OCI-M2 (cell line): Measurements from ENCODE around the gene FILIP1L.

Source experiments
- DNase-seq: peaks from one replicate; lab custom pipeline; 2025; ENCODE audit not compliant: unreplicated experiment; lab: John Stamatoyannopoulos, UW

Gene FILIP1L

GRCh38 chr3:99873269-99874102 is 240.8 kb downstream of the FILIP1L start:
- no peak for DNase-seq

GRCh38 chr3:99872923-99873254 is 241.4 kb downstream of the FILIP1L start:
- DNase-seq: no peak

DNA sequence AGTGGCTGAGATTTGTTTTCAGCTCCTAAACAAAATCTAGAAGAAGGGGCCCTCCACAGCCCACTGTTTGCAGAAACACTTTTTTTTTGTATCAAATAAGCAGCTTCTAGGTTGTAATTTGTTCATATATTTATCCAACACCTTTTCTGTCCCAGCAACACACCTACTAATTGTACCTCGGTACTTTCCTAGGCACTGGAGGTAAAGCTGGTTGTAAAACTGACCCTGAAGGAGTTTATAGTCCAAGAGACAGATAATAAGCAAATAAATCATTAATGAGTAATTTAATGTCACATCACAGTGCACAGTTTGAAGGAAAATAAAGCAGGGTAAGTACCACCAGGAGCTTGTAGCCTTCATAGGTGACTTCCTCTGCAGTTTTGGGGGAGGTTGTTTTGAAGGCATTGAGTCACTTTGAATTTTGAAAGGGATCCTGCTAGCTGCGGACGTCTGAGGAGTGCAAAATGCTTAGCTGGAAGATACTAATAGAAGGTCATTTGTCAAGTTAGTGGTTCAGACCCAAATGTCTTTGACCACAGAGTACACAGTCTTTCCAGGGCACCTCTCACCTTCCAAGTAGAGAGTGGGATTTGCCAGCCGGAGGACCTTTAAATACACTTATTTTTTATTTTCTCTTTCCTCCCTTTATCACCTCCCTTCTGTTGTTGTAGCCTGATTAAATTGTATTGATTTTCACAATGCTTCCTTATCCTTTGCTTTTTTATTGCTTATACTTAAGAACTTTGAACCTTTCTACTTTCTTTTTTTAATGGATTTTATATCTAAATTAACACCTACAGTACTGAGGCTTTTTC is 242.9 kb downstream of the FILIP1L start:
- no peak for DNase-seq

DNA sequence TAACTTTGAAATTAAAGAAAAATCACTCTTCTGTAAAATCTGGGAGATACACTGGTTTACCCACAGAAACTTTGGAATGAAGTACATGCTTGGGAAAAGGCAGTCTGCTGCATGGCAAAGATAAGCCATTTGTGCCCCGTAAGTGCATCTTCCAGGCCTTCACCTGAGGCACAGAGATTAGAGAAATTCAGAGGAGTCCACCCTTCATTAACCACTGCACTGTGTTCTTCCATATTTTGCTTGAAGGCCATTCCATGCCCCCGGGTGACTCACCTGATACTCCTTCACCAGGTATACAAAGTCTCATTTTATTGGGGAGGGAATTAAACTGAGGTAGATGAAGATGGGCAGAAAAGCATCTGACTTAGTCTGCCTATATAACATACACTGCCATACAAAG is 243.6 kb downstream of the FILIP1L start:
- no peak for DNase-seq

DNA sequence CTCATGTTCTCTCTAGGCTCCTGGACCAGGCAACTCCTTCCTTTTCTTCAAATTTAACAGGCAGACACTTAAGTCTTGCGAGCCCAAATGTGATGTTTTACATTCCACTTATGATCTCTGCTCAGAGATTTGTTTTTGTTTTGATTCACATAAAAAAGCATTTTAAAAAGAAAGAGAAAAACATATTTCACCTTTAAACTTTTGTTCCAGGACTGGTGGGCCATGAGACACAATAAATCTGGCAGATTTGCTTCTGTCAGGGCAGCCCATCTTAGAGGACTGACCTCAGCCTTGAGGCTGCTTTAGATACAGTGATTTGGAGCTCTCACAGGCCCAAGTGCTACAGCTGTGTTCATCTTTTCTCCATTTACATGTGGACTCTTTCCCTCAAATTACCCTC is 244.7 kb downstream of the FILIP1L start:
- no peak for DNase-seq

GRCh38 chr3:99868311-99868646 is 246.0 kb downstream of the FILIP1L start:
- DNase-seq: no peak

DNA sequence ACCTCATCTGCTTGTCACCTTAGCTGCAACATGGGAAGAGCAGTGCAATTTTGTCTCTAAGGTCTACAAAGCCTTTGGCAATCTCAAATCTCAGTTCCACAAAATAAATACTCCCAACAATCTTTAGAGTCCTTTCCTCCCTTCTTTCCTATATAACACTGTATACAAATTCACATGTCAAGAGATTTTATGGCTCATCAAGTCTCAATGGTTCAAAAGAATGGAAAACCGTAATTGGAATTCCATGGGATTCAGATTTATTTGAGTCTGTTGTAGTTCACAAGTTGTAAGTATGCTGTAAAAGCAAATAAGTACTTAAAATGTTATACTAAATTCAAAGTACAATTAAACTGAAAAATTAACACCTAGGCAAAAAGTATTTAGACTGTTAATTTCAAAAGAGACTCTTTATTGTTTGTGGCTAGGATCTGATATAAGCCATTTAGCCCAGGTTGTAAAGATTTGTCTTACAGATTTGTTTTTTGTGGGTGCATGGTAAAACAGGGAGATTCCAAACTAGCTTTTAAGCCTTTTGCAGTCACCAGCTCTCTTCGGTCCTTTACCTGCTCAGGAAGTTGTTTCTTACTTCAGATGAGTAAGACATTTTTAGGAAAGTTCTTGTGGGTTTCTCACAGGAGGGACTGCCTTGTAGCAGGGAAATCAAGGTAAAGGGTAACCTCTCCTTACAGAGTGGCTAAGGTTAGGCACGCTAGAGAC is 246.5 kb downstream of the FILIP1L start:
- DNase-seq: no peak

GRCh38 chr3:99866261-99866761 is 248.0 kb downstream of the FILIP1L start:
- no peak for DNase-seq

DNA sequence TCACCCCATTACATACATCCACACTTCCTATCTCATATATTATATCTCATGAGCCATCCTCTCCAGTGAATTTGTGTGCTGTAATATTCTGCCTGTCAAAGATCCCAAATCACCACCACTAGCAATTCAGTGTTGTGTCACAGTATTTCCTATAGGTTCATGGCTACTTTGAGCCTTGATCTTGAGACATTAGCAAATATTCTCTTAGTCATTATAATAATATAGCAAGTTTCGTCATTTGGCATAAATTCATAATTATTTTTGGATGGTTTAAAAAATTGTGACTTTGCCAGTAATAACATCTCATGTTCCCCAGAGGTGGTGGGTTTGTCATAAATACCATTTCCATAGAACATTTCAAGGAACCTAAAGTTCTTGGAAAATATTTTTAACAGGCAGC is 249.0 kb downstream of the FILIP1L start:
- DNase-seq: no peak

DNA sequence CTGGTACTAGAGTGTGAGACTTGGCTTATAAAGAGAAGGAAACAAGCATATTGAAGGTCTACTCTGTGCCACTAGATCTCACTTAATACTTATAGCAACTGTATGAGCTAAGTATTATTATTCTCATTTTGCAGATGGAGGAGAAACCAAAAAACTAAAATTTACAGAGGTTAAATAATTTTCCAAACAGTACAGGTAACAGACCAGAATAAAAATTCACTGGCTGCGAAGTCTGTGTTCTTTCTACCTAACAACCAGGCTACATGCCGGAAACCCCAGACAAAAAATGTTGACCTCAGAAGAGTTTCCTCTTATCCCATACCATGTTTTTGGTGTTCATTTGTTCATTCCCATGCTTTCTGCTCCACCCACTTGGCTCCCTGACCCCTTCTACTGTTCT is 250.0 kb downstream of the FILIP1L start:
- no peak for DNase-seq

GRCh38 chr3:99863588-99863987 is 250.7 kb downstream of the FILIP1L start:
- DNase-seq: no peak

- DNase-seq: no peak
Observed at GRCh38 chr3:99863002-99863401, 251.3 kb downstream of the FILIP1L start.

GRCh38 chr3:99862208-99862607 is 252.1 kb downstream of the FILIP1L start:
- DNase-seq: no peak

GRCh38 chr3:99861216-99861615 is 253.1 kb downstream of the FILIP1L start:
- DNase-seq: no peak

DNA sequence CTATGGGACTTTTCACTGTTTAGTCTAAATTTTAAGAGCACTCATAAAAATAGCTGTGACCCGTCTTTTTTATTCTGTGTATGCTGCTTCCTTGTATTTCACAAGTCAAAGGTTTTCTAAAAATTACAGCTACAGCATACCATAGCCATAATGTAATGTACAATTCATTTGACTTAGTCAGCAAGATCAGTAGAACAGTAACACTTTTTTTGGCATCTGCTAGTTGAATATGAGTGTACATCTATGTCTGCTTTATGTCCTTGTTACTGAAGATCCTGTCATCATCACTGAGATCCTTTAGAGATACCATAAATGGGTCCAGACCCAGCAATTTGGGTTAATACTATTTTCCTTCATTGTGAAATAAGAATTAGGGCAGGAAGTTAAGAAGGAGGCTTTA is 254.5 kb downstream of the FILIP1L start:
- no peak for DNase-seq

- no peak for DNase-seq
Observed at GRCh38 chr3:99858469-99858868, 255.8 kb downstream of the FILIP1L start.

GRCh38 chr3:99857278-99857677 is 257.0 kb downstream of the FILIP1L start:
- no peak for DNase-seq

- no peak for DNase-seq
Observed at GRCh38 chr3:99856437-99857220, 257.7 kb downstream of the FILIP1L start.

DNA sequence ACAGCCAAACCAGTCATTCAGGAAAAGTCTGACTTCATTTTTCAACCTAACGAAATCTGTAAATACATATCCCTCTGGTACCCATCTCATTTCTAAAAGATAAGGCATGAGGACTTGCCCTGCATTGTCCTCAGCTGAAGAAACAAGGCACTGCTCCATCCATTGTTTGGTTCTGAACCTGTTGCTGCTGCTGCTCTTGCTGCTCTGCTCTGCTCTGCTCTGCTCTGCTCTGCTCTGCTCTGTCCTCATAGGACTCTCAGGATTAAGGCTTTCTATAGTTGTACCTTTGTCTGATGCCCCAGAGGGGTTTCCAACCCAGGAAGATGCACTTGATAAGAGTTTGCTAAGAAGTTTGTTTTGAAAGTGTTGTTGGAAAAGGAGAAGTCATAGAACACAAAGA is 258.4 kb downstream of the FILIP1L start:
- DNase-seq: no peak

DNA sequence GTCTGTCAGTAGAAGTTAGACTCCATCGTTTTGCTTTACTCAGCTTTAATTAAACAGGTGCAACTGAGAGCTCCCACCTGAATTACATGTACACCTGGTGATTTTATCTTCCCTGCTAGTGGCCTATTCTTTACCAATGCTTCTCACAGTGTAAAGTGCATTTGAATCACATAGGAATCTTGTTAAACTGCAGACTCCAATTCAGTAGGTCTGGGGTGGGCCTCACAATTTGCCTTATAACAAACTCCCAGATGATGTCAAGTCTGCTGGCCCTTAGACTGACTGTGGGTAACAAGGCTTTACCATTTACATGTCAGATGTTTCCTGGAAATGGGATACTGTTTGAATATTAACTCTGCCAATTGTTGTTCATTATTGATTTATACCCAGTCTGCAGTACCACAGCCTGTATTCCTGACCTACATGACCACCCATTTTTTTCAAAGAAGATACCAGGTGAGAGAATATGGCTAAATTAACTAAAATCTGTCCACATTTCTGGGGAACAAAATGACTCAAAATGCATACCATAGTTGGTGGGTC is 259.5 kb downstream of the FILIP1L start:
- DNase-seq: no peak

- DNase-seq: no peak
Observed at GRCh38 chr3:99852851-99853250, 261.4 kb downstream of the FILIP1L start.
